ENCODE measurements around the gene C3orf33.

DNA sequence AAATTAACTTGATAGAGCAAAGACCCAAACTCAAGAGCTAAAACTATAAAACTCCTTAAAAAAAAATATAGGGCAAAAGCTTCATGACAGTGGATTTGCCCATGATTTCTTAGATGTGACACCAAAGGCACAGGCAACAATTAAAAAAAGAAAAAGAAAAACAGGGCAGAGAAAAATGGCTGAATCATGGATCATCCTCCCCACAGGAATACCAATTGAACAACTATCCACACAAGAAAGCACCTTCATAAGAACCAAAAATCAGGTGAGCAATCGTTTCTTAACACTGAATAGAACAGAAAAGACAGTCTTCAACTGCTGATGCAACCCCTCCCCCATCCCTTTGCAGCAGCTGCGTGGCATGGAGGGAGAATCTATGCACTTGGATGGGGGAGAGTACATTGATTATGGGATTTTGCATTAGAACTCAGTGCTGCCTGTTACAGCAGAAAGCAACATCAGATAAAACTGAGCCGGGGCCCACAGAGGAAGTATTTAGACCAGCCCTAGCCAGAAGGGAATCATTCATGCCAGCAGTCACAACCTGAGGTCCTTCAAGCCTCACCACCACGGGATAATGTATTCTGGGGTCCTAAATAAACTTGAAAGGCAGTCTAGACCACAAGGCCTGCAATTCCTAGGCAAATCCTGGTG lies 15.7 kb downstream of the C3orf33 start:
- TF ChIP-seq RELA (CRISPR knock-in tag; IDR thresholded peaks at IDR 0.05): no peak
- TF ChIP-seq SRF (IDR thresholded peaks at IDR 0.05; ENCODE audit: low read depth, low read length): no peak
- no peak for TF ChIP-seq POLR2A (IDR thresholded peaks at IDR 0.05; ENCODE audit: insufficient read depth in 1 of 2, low read depth in 2 of 2, low read length in 2 of 2)
- no peak for TF ChIP-seq STAT5B (CRISPR knock-in tag; IDR thresholded peaks at IDR 0.05)
- no peak for TF ChIP-seq MAX (IDR thresholded peaks at IDR 0.05)
- TF ChIP-seq MED8 (CRISPR knock-in tag; IDR thresholded peaks at IDR 0.05; ENCODE audit: insufficient replicate concordance): no peak
- TF ChIP-seq RAD21 (CRISPR knock-in tag; IDR thresholded peaks at IDR 0.05): no peak
- no peak for TF ChIP-seq SIN3A (IDR thresholded peaks at IDR 0.05; ENCODE audit: borderline replicate concordance, low read depth, low read length)
- no peak for TF ChIP-seq HOMEZ (CRISPR knock-in tag; IDR thresholded peaks at IDR 0.05; ENCODE audit: low read depth)

Measured in HepG2 (cell line).